Loucy (cell line): ENCODE measurements around the gene L2HGDH.

Experiments
- H2AFZ ChIP-seq: fragments of 200-600 bp; sonication (generic); 2 replicates; pipeline ENCODE4 v1.6.0; 2016; ENCODE audit warnings: antibody characterized with exemption, mild to moderate bottlenecking, low read length, moderate library complexity
- H3F3A ChIP-seq: fragments of 200-600 bp; 2 replicates; pipeline ENCODE4 v1.6.0; 2016; ENCODE audit warnings: antibody characterized with exemption, low read depth, mild to moderate bottlenecking
- H3K27me3 ChIP-seq: fragments of 200-600 bp; sonication (generic); 2 replicates; pipeline ENCODE4 v1.6.1; 2014; ENCODE audit warnings: low read length, mild to moderate bottlenecking; ENCODE audit not compliant: insufficient read depth, poor library complexity, severe bottlenecking
- H3K36me3 ChIP-seq: fragments of 200-600 bp; sonication (generic); 2 replicates; pipeline ENCODE4 v1.6.1; 2016; ENCODE audit warnings: low read length; ENCODE audit not compliant: insufficient read depth
- H3K4me1 ChIP-seq: fragments of 200-600 bp; sonication (generic); 2 replicates; pipeline ENCODE4 v1.5.1; 2014; ENCODE audit warnings: low read length, mild to moderate bottlenecking; ENCODE audit not compliant: insufficient read depth, poor library complexity, severe bottlenecking
- H3K4me2 ChIP-seq: fragments of 200-600 bp; sonication (generic); 2 replicates; pipeline ENCODE4 v1.6.0; 2014; ENCODE audit warnings: antibody characterized with exemption, low read length, low read depth, mild to moderate bottlenecking; ENCODE audit not compliant: poor library complexity, severe bottlenecking
- H3K4me3 ChIP-seq: fragments of 200-600 bp; sonication (generic); 2 replicates; pipeline ENCODE4 v1.5.1; 2014; ENCODE audit warnings: low read length, mild to moderate bottlenecking, mixed read lengths; ENCODE audit not compliant: poor library complexity, severe bottlenecking
- H3K79me2 ChIP-seq: fragments of 200-600 bp; sonication (generic); 2 replicates; pipeline ENCODE4 v1.6.1; 2014; ENCODE audit warnings: low read length; ENCODE audit not compliant: insufficient read depth
- H3K9ac ChIP-seq: fragments of 200-600 bp; sonication (generic); 2 replicates; pipeline ENCODE4 v1.6.0; 2014; ENCODE audit warnings: mild to moderate bottlenecking, low read depth, low read length, moderate library complexity; ENCODE audit not compliant: poor library complexity, severe bottlenecking
- H3K9me2 ChIP-seq: fragments of 200-600 bp; sonication (generic); replicated peaks from 2 replicates; pipeline ENCODE4 v1.6.1; 2016; ENCODE audit warnings: low read depth, low read length, mixed read lengths
- H3K9me3 ChIP-seq: fragments of 200-600 bp; sonication (generic); 2 replicates; pipeline ENCODE4 v1.6.1; 2014; ENCODE audit warnings: mild to moderate bottlenecking, antibody characterized with exemption, low read length, low read depth; ENCODE audit not compliant: insufficient read depth
- H4K20me1 ChIP-seq: fragments of 200-600 bp; sonication (generic); 2 replicates; pipeline ENCODE4 v1.6.0; 2014; ENCODE audit warnings: antibody characterized with exemption, low read length, mild to moderate bottlenecking; ENCODE audit not compliant: insufficient read depth, poor library complexity, severe bottlenecking
- EZH2phosphoT487 ChIP-seq: fragments of 200-600 bp; IDR thresholded peaks from 2 replicates; pipeline ENCODE4 v1.6.1; 2018; ENCODE audit warnings: antibody characterized with exemption, mild to moderate bottlenecking, moderate library complexity, borderline replicate concordance
- TF ChIP-seq, protein P1 (sequence below): fragments of 200-600 bp; sonication (generic); conservative IDR thresholded peaks from 2 replicates; pipeline ENCODE4 v1.5.1; 2014; ENCODE audit warnings: mild to moderate bottlenecking, antibody characterized with exemption, low read length

The L2HGDH gene

DNA sequence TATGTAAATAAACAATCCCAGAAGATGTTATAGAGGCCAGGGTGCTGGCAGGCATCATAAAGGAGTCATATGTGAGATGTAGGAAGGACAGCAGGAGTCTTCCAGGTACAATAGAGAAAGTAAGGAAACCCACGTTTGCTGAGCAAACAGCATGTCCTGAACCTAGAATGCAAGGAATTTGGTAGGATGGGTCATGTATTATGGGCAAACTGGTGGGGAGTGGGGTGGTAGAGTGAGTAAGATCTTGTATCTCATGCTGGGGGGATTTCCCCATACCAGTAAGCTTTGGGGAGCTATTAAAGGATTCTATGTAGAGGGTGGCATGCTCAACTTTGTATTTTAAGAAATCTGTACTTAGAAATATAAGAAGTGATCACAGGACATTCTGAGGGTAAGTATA lies 43.7 kb upstream of the L2HGDH start:
- Histone ChIP-seq H3K79me2 (no peaks in the 10 kb centered on the region), H3K9me2 (no peaks in the 10 kb centered on the region), H3K36me3 (no peaks in the 10 kb centered on the region), H4K20me1 (no peaks in the 10 kb centered on the region), H3K9me3 (no peaks in the 10 kb centered on the region), H3K9ac (no peak overlapping the region), H3F3A (no peaks in the 10 kb centered on the region), H3K4me1 (peaks cover 10% of the 10 kb centered on the region), H3K4me2 (no peak overlapping the region), H3K4me3 (no peak overlapping the region), H3K27me3 (no peaks in the 10 kb centered on the region), H2AFZ (no peak overlapping the region)
- TF ChIP-seq EZH2phosphoT487, result no peak
- TF ChIP-seq, protein P1, sequence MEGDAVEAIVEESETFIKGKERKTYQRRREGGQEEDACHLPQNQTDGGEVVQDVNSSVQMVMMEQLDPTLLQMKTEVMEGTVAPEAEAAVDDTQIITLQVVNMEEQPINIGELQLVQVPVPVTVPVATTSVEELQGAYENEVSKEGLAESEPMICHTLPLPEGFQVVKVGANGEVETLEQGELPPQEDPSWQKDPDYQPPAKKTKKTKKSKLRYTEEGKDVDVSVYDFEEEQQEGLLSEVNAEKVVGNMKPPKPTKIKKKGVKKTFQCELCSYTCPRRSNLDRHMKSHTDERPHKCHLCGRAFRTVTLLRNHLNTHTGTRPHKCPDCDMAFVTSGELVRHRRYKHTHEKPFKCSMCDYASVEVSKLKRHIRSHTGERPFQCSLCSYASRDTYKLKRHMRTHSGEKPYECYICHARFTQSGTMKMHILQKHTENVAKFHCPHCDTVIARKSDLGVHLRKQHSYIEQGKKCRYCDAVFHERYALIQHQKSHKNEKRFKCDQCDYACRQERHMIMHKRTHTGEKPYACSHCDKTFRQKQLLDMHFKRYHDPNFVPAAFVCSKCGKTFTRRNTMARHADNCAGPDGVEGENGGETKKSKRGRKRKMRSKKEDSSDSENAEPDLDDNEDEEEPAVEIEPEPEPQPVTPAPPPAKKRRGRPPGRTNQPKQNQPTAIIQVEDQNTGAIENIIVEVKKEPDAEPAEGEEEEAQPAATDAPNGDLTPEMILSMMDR, result no peak

DNA sequence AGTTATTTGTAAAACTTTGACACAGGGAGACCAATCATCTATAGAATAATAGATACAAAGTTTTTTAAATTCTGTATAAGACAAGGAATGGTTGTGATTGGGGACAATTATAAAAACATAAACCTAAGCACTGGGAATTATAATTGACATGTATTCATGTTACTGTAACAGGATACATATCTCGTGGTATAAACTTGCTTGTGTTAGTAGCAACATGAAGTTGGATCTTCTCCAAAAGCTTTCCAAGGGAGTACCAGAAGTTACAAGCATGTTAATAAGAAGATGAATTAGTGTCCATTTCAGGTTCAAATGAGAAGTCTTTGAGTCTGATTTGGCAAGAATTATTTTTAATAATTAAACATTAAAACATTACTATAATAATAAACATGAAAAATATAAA lies 42.5 kb upstream of the L2HGDH start:
- H3K4me1 ChIP-seq, result peaks cover 10% of the 10 kb centered on the region
- H3K36me3 ChIP-seq, result no peaks in the 10 kb centered on the region
- no peak overlapping the region for H3K9ac ChIP-seq
- no peaks in the 10 kb centered on the region for H3K9me2 ChIP-seq
- no peak overlapping the region for H3K4me3 ChIP-seq
- no peaks in the 10 kb centered on the region for H3F3A ChIP-seq
- TF ChIP-seq EZH2phosphoT487, result no peak
- TF ChIP-seq, protein P1, result no peak
- no peaks in the 10 kb centered on the region for H3K79me2 ChIP-seq
- H3K27me3 ChIP-seq, result no peaks in the 10 kb centered on the region
- H3K4me2 ChIP-seq, result no peak overlapping the region
- H4K20me1 ChIP-seq, result no peaks in the 10 kb centered on the region
- no peaks in the 10 kb centered on the region for H3K9me3 ChIP-seq
- no peak overlapping the region for H2AFZ ChIP-seq

DNA sequence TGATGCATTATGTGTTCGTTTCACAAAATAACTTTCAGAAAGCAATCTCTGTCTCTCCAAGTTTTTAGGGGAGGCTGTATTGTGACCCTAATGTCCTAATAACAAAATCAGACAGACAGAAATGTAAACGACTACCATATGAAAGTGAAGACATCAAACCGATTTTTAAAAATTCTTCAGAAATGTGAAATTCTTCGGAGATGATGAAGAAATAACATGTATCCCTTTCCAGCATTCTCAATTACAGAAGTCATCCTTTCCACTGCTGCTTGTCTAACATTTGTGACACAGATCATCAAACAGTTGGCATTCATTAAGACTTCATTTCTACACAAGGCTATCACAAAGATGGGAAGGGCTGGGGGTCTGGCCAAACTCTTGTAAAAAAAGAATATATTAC lies 41.1 kb upstream of the L2HGDH start:
- Histone ChIP-seq H3K9ac (no peak overlapping the region), H3K27me3 (no peaks in the 10 kb centered on the region), H2AFZ (no peak overlapping the region), H3K4me1 (peaks cover 10% of the 10 kb centered on the region), H3K79me2 (no peaks in the 10 kb centered on the region), H3F3A (no peaks in the 10 kb centered on the region), H3K9me3 (no peaks in the 10 kb centered on the region), H3K4me2 (no peak overlapping the region), H3K36me3 (no peaks in the 10 kb centered on the region), H4K20me1 (no peaks in the 10 kb centered on the region), H3K9me2 (no peaks in the 10 kb centered on the region), H3K4me3 (no peak overlapping the region)
- no peak for TF ChIP-seq EZH2phosphoT487
- TF ChIP-seq, protein P1, result no peak
